Muscle layer of colon (tissue), 2 donors: ENCODE results near the gene ADGRL1.
A peak's percentile ranks its signal among the peaks of the same experiment; 100 is the strongest.
"Not testable (repeated sequence)": the region's sequence is repeated elsewhere in the genome, so short reads cannot be mapped to it uniquely, and the experiment has no call there.

ENCODE experiments used
- H3K27ac ChIP-seq: one replicate; pipeline ENCODE4 v1.7.0; 2013; ENCODE audit warnings: low read depth, mild to moderate bottlenecking, low read length, moderate library complexity
- H3K27me3 ChIP-seq, 2 donors: one replicate each; pipeline ENCODE4 v1.7.0; 2013; ENCODE audit warnings: low read length in 2 of 2, mild to moderate bottlenecking in 2 of 2; ENCODE audit not compliant: insufficient read depth in 2 of 2, control insufficient read depth in 1 of 2
- H3K36me3 ChIP-seq: one replicate; pipeline ENCODE4 v1.7.0; 2013; ENCODE audit warnings: mild to moderate bottlenecking, low read length; ENCODE audit not compliant: insufficient read depth
- H3K4me1 ChIP-seq: one replicate; pipeline ENCODE4 v1.7.0; 2013; ENCODE audit warnings: mild to moderate bottlenecking, low read length; ENCODE audit not compliant: insufficient read depth
- H3K4me3 ChIP-seq, 2 donors: one replicate each; pipeline ENCODE4 v1.7.0; 2013; ENCODE audit warnings: low read length in 2 of 2, low read depth in 1 of 2, mild to moderate bottlenecking in 1 of 2, moderate library complexity in 1 of 2
- H3K9ac ChIP-seq: one replicate; pipeline ENCODE4 v1.7.0; 2013; ENCODE audit warnings: low read length
- H3K9me3 ChIP-seq: one replicate; pipeline ENCODE4 v1.7.0; 2013; ENCODE audit warnings: mild to moderate bottlenecking, low read length
- donor health status: abdominal sarcoma.
- donor health status: Adenocarcinoma of cecum.

Gene ADGRL1

DNA sequence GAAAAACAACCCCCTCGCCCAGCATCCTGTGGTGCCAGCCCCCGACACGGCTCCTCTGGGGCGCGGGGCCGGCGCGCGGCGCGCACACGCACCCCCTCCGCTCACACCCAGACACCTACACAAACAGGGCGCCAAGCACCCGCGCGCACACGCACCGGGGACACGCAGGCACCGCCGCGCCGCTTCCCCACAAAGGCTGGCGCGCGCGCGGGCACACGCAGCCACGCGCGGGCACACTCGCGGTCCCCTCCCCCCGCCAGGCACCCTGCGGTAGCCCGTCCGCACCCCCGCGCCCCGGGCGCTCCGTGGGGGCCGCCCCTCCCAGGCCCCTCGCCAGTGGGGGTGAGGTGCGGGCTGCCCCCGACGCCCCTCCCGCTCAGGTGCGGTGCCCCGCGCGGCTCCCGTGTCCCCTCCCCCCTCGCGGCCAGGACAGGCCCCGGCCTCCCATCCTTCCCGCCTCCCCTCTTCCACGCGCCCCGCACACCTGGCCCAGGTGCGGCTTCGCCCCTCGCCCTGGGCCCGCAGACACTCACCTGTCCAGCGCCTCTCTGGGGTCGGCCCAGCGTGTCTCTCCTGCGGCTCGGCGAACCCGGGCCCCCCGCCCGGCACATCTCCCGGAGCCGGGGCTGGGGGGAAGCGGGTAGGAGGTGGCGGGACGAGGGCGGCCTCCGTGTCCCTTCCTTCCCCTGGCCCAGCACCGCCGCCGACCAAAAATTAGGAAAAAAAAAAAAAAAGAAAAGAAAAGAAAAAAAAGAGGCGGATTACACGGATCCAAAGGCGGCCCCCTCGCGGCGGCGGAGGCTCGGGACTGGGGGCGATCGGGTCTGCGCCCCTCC, at the start of gene ADGRL1:
Gene ADGRL1 (minus strand): TSS at position 718 of the 836 bp plus-strand sequence. CDS start 22,567 bp downstream, outside the sequence.
- H3K27me3 ChIP-seq, H3K9me3 ChIP-seq, H3K4me1 ChIP-seq, H3K36me3 ChIP-seq: not testable (repeated sequence)
- Histone ChIP-seq H3K4me3 (peak within 1 kb of the TSS; percentile 64 to 66), H3K27ac (peak within 1 kb of the TSS; percentile 32), H3K9ac (peak within 1 kb of the TSS; percentile 57)

DNA sequence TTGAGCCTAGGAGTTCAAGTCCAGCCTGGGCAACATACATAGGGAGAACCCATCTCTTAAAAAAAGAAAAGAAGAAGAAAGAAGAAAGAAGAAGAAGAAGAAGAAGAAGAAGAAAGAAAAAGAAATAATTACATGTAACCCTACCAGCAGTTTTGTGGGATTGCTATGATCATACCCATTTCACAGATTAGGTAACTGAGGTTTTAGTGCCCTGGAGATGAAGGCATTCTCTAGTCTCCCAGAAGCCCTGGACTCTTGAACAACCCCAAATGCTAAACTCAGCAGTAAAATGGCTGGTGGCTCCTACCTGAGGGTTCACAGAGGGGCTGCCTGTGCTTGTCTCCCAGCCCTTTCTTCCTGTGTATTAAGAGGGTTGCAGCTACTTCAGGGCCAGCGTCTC, 49.3 kb upstream of the ADGRL1 start:
- not testable (repeated sequence) for H3K9ac ChIP-seq, H3K4me1 ChIP-seq, H3K27me3 ChIP-seq, H3K36me3 ChIP-seq, H3K27ac ChIP-seq, H3K9me3 ChIP-seq, H3K4me3 ChIP-seq

DNA sequence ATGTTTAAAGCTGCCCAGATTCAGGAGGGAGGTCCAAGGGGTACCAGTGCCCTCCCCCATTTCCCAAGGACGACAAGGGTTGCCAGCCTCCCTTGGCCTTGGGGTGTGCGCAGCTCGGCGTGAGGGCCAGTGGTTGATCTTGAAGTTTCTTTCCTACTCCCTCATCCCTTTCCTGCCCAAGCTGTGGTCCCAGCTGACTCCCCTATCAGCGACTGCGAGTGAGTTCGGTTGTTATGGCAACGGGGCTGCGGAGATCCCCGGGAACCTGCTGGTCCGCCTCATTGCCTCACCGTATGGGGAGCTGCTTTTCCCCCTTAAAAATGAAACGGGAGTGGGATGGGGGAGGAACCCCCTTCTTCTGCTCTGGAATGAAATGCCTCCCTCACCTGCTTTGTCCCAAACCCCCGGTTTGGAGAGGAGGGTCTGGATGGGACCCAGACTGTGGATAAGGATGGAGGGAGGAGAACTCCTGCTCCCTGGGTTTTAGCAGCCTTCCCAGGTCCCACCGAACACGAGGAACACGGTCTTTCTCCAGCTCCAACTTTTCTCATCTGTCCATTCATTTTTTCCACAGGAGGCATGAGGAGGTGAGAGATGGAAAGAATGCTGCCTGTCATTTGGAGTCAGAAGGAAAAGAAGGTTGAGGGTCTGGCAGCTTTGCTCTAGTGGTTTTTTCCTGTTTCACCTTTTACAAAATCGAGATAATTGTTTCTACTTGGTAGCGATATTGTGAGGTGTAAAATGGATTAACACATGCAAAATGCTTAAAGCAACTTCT, 48.0 kb upstream of the ADGRL1 start:
- not testable (repeated sequence) for H3K9me3 ChIP-seq, H3K27me3 ChIP-seq, H3K27ac ChIP-seq, H3K4me1 ChIP-seq, H3K36me3 ChIP-seq, H3K9ac ChIP-seq, H3K4me3 ChIP-seq

DNA sequence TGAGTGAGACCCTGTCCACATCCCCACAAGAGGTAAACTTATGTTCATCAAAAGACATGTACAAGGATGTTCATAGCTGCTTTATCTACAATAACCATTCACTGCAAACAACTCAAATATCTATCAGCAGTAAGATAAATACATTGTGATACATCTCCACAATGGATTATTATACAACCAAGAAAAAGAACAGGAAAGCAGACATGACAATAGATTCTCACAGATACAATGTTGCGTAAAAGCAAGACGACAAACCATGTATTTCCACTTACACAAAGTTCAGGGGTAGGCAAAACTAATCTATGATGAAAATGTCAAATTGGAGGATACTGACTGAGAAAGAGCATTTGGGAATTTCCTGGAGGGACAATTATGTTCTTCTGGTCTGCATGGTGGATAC, 46.2 kb upstream of the ADGRL1 start:
- H3K27me3 ChIP-seq, H3K36me3 ChIP-seq: not testable (repeated sequence)

DNA sequence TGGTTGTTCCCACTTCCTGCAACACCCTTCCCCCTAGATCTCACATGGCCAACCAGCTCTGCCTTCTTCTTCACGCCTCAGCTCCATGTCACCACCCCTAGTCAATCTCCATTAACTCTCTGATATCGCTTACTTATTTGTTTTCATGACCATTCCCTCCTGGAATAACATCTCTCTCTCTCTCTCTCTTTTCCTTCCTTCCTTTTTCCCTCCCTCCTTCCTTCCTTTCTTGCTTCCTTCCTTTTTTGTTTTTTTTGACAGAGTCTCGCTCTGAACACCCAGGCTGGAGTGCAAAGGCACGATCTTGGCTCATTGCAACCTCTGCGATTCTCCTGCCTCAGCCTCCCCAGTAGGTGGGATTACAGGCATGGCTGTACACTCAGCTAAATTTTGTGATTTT, 44.9 kb upstream of the ADGRL1 start:
- Histone ChIP-seq H3K36me3 (no peaks in the 10 kb centered on the region), H3K4me3 (no peak overlapping the region), H3K9ac (no peak overlapping the region), H3K4me1 (no peaks in the 10 kb centered on the region), H3K9me3 (no peaks in the 10 kb centered on the region), H3K27me3 (no peaks in the 10 kb centered on the region), H3K27ac (no peak overlapping the region)

More for the DNA sequence above, 46.2 kb upstream of the ADGRL1 start:
- not testable (repeated sequence) for H3K4me1 ChIP-seq, H3K27ac ChIP-seq, H3K4me3 ChIP-seq, H3K9ac ChIP-seq, H3K9me3 ChIP-seq

DNA sequence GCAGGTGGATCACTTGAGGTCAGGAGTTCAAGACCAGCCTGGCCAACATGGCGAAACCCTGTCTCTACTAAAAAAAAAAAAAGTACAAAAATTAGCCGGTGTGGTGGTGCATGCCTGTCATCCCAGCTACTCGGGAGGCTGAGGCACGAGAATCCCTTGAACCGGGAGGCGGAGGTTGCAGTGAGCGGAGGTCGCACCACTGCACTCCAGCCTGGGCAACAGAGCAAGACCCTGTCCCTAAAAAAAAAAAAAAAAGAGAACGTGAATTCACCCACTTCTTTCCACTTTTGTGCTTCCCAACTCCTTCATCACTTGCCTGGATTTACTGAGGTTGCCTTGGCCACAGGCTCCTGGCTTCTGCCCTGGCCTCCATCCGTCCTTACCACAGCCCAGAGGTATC, 44.3 kb upstream of the ADGRL1 start:
- not testable (repeated sequence) for H3K27ac ChIP-seq, H3K9ac ChIP-seq, H3K9me3 ChIP-seq, H3K4me1 ChIP-seq, H3K27me3 ChIP-seq, H3K4me3 ChIP-seq, H3K36me3 ChIP-seq

DNA sequence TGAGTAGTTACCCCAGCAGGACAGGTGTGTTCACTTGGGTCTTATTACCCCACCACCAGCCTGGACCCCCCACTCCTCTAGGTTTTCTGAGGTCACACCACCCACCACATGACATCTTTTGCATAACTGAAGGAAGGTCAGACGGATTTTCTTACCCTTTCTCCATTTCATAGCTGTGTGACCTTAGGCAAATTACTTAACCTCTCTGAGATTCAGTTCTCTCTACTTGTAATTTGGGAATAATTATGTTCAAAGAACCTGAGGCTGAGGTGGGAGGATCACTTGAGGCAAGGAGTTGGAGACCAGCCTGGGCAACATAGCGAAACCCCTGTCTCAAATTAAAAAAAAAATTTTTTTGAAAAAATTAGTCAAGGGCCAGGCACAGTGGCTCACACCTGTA, 43.9 kb upstream of the ADGRL1 start:
- not testable (repeated sequence) for H3K9ac ChIP-seq, H3K4me3 ChIP-seq, H3K27ac ChIP-seq, H3K27me3 ChIP-seq, H3K4me1 ChIP-seq, H3K9me3 ChIP-seq, H3K36me3 ChIP-seq

DNA sequence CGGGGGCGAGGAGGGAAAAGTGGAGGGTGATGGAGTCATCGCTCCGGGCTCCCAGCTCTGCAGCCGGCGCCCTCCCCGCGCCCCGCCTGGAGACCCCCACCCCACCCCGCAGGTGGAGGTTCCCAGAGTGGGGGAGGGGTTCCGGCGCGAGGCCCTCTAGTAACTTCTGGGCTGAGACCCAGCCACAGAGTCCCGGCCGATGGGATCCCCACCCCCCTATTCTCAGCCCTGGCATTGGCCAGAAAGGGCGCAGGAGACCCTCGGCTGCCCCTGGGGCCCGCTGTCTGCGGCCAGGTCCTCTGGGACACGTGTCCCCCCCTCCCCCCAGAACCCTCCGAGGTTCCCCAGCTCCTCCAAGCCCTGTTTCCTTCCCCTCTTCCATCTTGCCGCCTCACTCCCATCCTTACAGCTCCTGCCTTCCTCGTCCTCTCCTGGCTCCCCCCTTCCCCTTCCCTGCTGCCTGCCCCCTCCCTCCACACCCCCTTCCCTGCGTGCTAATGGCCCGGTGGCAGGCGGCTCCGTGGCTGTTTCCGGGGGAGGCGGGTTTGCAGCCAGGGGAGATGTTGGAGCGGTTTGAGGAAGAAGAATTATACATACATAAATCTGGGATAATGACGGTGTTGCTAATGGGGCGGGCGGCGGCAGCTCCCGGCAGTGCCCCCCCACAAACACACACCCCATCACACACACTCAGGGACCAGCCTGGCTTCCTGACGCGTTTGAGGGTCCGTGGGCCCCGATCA, 43.2 kb upstream of the ADGRL1 start:
- not testable (repeated sequence) for H3K9ac ChIP-seq, H3K27ac ChIP-seq

DNA sequence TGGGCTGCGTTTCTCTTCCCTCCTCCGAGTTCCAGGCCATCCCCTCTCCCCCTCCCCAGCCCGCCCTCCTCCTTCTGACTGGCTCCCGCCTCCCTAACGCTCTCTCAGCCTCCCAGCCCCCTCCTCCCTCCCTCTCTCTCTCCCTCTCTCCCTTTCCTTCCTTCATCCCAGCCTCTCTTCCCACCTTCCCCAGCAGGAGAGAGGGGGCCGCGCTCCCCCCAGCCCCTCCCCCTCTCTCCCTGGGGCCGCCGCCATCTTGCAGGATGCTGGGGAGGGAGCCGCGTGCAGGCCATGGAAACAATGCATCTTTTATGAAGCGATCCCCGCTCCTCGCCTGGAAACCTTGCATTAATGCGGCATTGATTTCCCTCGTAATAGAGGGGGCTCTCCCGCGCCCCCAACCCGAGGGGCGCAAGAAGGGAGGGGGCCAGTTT, 42.6 kb upstream of the ADGRL1 start:
- Histone ChIP-seq H3K27ac (peak overlapping the region; percentile 61), H3K9me3 (no peaks in the 10 kb centered on the region), H3K9ac (no peak overlapping the region), H3K27me3 (no peaks in the 10 kb centered on the region), H3K36me3 (no peaks in the 10 kb centered on the region), H3K4me3 (peak overlapping the region; percentile 52 to 58), H3K4me1 (no peaks in the 10 kb centered on the region)

More for the DNA sequence above, 43.2 kb upstream of the ADGRL1 start:
- not testable (repeated sequence) for H3K4me1 ChIP-seq, H3K27me3 ChIP-seq, H3K9me3 ChIP-seq, H3K36me3 ChIP-seq
- peak overlapping the region; percentile 52 to 58 for H3K4me3 ChIP-seq

DNA sequence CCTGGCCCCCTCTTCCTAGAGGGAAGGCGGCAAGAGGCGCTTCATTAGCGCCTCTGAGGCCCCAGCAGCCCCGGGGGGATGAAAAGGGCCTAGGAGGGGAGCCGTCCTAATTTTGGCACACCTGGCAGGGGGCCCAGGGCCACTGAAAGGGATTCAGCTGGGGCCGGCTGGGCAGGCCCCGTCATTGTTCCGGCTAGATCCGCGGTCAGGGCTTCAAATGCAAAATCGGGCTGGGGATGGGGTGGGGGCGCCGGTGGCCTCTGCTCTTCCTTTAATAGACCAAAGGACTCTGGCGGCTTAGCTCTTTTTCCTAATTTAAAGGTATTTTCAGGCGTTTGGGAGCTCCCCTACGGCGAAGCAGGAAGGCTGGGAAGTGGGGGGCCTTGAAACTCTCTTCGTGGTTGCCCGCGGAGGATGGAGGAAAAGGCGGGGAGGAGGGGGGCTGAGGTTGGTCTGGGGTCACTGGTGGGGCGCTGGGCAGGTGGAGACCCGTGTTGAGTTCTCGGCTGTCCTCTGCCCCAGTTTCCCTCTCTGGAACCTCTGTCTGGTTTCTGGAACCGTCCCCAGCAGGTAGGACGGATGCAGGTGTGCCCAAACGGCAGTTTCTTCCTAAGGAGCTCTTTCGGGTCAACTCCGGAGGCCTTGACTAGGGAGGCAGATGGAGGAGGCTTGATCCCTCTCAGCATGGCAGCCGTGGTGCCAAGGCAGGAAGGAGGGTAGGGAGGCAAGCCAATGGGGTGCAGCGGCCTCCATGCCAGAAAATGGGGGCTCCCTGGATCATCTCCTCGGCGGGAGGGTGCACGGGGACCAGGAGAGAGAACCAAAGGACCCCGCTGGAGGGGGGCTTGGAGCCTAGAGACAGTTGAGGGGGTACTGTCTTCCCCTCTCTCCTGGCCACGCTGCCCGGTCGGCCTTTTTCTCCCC, 41.8 kb upstream of the ADGRL1 start:
- not testable (repeated sequence) for H3K27ac ChIP-seq, H3K9ac ChIP-seq, H3K27me3 ChIP-seq, H3K36me3 ChIP-seq, H3K4me1 ChIP-seq, H3K4me3 ChIP-seq, H3K9me3 ChIP-seq

DNA sequence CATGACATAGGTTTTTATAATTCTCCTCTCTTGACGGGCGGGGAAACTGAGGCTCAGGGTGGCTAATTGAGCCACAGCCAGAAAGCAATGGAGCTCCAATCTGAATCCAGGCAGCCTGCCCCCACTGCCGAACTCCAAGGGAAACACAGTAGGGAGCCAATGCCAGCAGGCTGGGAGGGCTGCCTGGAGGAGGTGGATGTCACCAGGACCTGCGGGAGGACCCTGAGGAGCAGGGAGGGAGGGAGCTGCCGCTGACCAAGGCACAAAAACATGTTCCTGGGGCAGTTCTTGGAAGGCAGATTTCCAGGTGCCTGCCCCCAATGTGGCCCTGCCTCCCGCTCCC, 41.2 kb upstream of the ADGRL1 start:
- not testable (repeated sequence) for H3K36me3 ChIP-seq, H3K4me1 ChIP-seq, H3K9ac ChIP-seq, H3K4me3 ChIP-seq, H3K27ac ChIP-seq, H3K9me3 ChIP-seq, H3K27me3 ChIP-seq
